GM12891 (cell line): ENCODE data around the gene KRT86.

Experiments
- POLR2A ChIP-seq: IDR thresholded peaks from 2 replicates; pipeline ENCODE4 v1.6.1; 2011; ENCODE audit warnings: low read depth, low read length, control low read depth
- POLR2AphosphoS5 ChIP-seq: IDR thresholded peaks from 2 replicates; pipeline ENCODE4 v1.6.1; 2011; ENCODE audit warnings: low read depth, low read length, control low read depth
- TAF1 ChIP-seq: IDR thresholded peaks from 2 replicates; pipeline ENCODE4 v1.6.1; 2011; ENCODE audit warnings: low read depth, low read length, control low read depth

DNA sequence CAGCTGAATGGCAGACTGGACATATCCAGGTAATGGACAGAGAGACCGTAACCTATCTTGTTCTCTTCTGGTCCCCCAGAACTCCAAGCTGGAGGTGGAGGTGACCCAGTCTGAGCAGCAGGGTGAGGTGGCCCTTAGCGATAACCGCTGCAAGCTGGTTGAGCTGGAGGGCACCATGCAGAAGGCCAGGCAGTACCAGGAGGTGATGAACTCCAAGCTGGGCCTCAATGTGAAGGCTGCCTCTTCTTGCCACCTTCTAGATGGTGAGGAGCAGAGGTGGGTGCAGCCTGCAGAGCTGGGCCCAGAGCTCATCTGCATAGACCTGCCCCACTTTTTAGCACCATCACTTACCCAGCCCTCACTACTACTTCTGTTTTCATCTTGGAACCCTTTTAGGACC is 7.2 kb upstream of the KRT86 start:
- TF ChIP-seq POLR2A (no peak), POLR2AphosphoS5 (no peak), TAF1 (no peak)
